ENCODE measurements around the gene PIK3R5. TPM values are rescaled to one million over a fixed set of nuclear protein-coding genes. Genes with fewer than 3 reads are reported as not detected.
A peak's percentile ranks its signal among the peaks of the same experiment; 100 is the strongest.
"Not testable (repeated sequence)": the region's sequence is repeated elsewhere in the genome, so short reads cannot be mapped to it uniquely, and the experiment has no call there.

The PIK3R5 gene
- total RNA-seq, 3 donors from 2014 or later = 8.4 to 17.8 (median 13.6) TPM

- ATAC-seq (no peak), DNase-seq (no peak)
- Mint-ChIP-seq H3K27me3 (ENCODE audit: low read depth) (no peaks in the 10 kb centered on the region), H3K4me1 (ENCODE audit: low read depth) (peaks cover 20% of the 10 kb centered on the region), H3K4me3 (no peak overlapping the region), H3K9me3 (no peaks in the 10 kb centered on the region), H3K36me3 (ENCODE audit: insufficient read depth) (no peaks in the 10 kb centered on the region)
These were observed 108.5 kb downstream of the PIK3R5 start for GRCh38 chr17:8856869-8857575.

GRCh38 chr17:8856205-8856603 is 109.3 kb downstream of the PIK3R5 start:
- H3K9me3 Mint-ChIP-seq; H3K4me3 Mint-ChIP-seq; H3K36me3 Mint-ChIP-seq (ENCODE audit: insufficient read depth); DNase-seq; H3K27me3 Mint-ChIP-seq (ENCODE audit: low read depth): not testable (repeated sequence)
- H3K4me1 Mint-ChIP-seq (ENCODE audit: low read depth) = peaks cover 13% of the 10 kb centered on the region
- peak in 1 of 2 donors; percentile 9 for ATAC-seq

- DNase-seq (no peak), ATAC-seq (peak in 1 of 2 donors; percentile 73)
- H3K4me3 Mint-ChIP-seq = no peak overlapping the region
- H3K9me3 Mint-ChIP-seq = no peaks in the 10 kb centered on the region
- peaks cover 2% of the 10 kb centered on the region for H3K27me3 Mint-ChIP-seq (ENCODE audit: low read depth)
- H3K36me3 Mint-ChIP-seq (ENCODE audit: insufficient read depth) = no peaks in the 10 kb centered on the region
- peaks cover 12% of the 10 kb centered on the region for H3K4me1 Mint-ChIP-seq (ENCODE audit: low read depth)
These were observed 109.9 kb downstream of the PIK3R5 start for GRCh38 chr17:8855477-8856204.

- Mint-ChIP-seq H3K36me3 (ENCODE audit: insufficient read depth) (no peaks in the 10 kb centered on the region), H3K27me3 (ENCODE audit: low read depth) (peaks cover 2% of the 10 kb centered on the region), H3K9me3 (no peaks in the 10 kb centered on the region), H3K4me3 (no peak overlapping the region), H3K4me1 (ENCODE audit: low read depth) (no peaks in the 10 kb centered on the region)
- DNase-seq = no peak
- no peak for ATAC-seq
These were observed 113.9 kb downstream of the PIK3R5 start for GRCh38 chr17:8851600-8851999.

- H3K9me3 Mint-ChIP-seq = no peaks in the 10 kb centered on the region
- H3K27me3 Mint-ChIP-seq (ENCODE audit: low read depth) = peaks cover 2% of the 10 kb centered on the region
- H3K4me3 Mint-ChIP-seq = no peak overlapping the region
- no peak for DNase-seq
- H3K4me1 Mint-ChIP-seq (ENCODE audit: low read depth) = no peaks in the 10 kb centered on the region
- H3K36me3 Mint-ChIP-seq (ENCODE audit: insufficient read depth) = no peaks in the 10 kb centered on the region
- no peak for ATAC-seq
These were observed 116.0 kb downstream of the PIK3R5 start for GRCh38 chr17:8849311-8850041.

GRCh38 chr17:8847891-8848290 is 117.6 kb downstream of the PIK3R5 start:
- Mint-ChIP-seq H3K4me3 (no peak overlapping the region), H3K36me3 (ENCODE audit: insufficient read depth) (no peaks in the 10 kb centered on the region), H3K4me1 (ENCODE audit: low read depth) (no peaks in the 10 kb centered on the region), H3K9me3 (no peaks in the 10 kb centered on the region), H3K27me3 (ENCODE audit: low read depth) (peaks cover 2% of the 10 kb centered on the region)
- DNase-seq = no peak
- ATAC-seq = no peak

- Mint-ChIP-seq H3K36me3 (ENCODE audit: insufficient read depth) (no peaks in the 10 kb centered on the region), H3K4me1 (ENCODE audit: low read depth) (no peaks in the 10 kb centered on the region), H3K4me3 (no peak overlapping the region), H3K9me3 (no peaks in the 10 kb centered on the region), H3K27me3 (ENCODE audit: low read depth) (peaks cover 2% of the 10 kb centered on the region)
- ATAC-seq (peak in 1 of 2 donors; percentile 40), DNase-seq (no peak)
These were observed 118.7 kb downstream of the PIK3R5 start for GRCh38 chr17:8846768-8847211.

- Mint-ChIP-seq H3K4me3 (no peak overlapping the region), H3K9me3 (no peaks in the 10 kb centered on the region), H3K4me1 (ENCODE audit: low read depth) (no peaks in the 10 kb centered on the region), H3K36me3 (ENCODE audit: insufficient read depth) (no peaks in the 10 kb centered on the region), H3K27me3 (ENCODE audit: low read depth) (no peaks in the 10 kb centered on the region)
- no peak for ATAC-seq
- DNase-seq = no peak
These were observed 121.0 kb downstream of the PIK3R5 start for GRCh38 chr17:8844229-8845218.

- no peaks in the 10 kb centered on the region for H3K9me3 Mint-ChIP-seq
- DNase-seq (no peak), ATAC-seq (no peak)
- H3K4me1 Mint-ChIP-seq (ENCODE audit: low read depth) = no peaks in the 10 kb centered on the region
- no peak overlapping the region for H3K4me3 Mint-ChIP-seq
- no peaks in the 10 kb centered on the region for H3K36me3 Mint-ChIP-seq (ENCODE audit: insufficient read depth)
- no peaks in the 10 kb centered on the region for H3K27me3 Mint-ChIP-seq (ENCODE audit: low read depth)
These were observed 122.2 kb downstream of the PIK3R5 start for GRCh38 chr17:8843344-8843743.

GRCh38 chr17:8841844-8842243 is 123.7 kb downstream of the PIK3R5 start:
- ATAC-seq = no peak
- Mint-ChIP-seq H3K9me3 (no peaks in the 10 kb centered on the region), H3K4me1 (ENCODE audit: low read depth) (no peaks in the 10 kb centered on the region), H3K27me3 (ENCODE audit: low read depth) (peaks cover 5% of the 10 kb centered on the region), H3K4me3 (no peak overlapping the region), H3K36me3 (ENCODE audit: insufficient read depth) (no peaks in the 10 kb centered on the region)
- DNase-seq = no peak

GRCh38 chr17:8839410-8839935 is 126.0 kb downstream of the PIK3R5 start:
- Mint-ChIP-seq H3K9me3 (no peaks in the 10 kb centered on the region), H3K4me1 (ENCODE audit: low read depth) (no peaks in the 10 kb centered on the region), H3K4me3 (no peak overlapping the region), H3K27me3 (ENCODE audit: low read depth) (peaks cover 5% of the 10 kb centered on the region), H3K36me3 (ENCODE audit: insufficient read depth) (no peaks in the 10 kb centered on the region)
- DNase-seq = no peak
- no peak for ATAC-seq

- no peak overlapping the region for H3K4me3 Mint-ChIP-seq
- H3K36me3 Mint-ChIP-seq (ENCODE audit: insufficient read depth) = no peaks in the 10 kb centered on the region
- ATAC-seq (no peak), DNase-seq (no peak)
- peaks cover 5% of the 10 kb centered on the region for H3K27me3 Mint-ChIP-seq (ENCODE audit: low read depth)
- H3K4me1 Mint-ChIP-seq (ENCODE audit: low read depth) = no peaks in the 10 kb centered on the region
- no peaks in the 10 kb centered on the region for H3K9me3 Mint-ChIP-seq
These were observed 126.9 kb downstream of the PIK3R5 start for GRCh38 chr17:8838551-8839095.

GRCh38 chr17:8837563-8838075 is 127.9 kb downstream of the PIK3R5 start:
- ATAC-seq (no peak), DNase-seq (no peak)
- Mint-ChIP-seq H3K27me3 (ENCODE audit: low read depth) (peaks cover 5% of the 10 kb centered on the region), H3K4me3 (no peak overlapping the region), H3K36me3 (ENCODE audit: insufficient read depth) (no peaks in the 10 kb centered on the region), H3K9me3 (no peaks in the 10 kb centered on the region), H3K4me1 (ENCODE audit: low read depth) (no peaks in the 10 kb centered on the region)

Data from activated T-cell treated with anti-CD3 and anti-CD28 coated beads, Interleukin-2, amount 50 U/mL, for 4 hours (primary cell).